K562 (cell line): ENCODE measurements around the gene PSRC1. TPM values are rescaled to one million over a fixed set of nuclear protein-coding genes. Genes with fewer than 3 reads are reported as not detected.

Source experiments
- ARID3A ChIP-seq: IDR thresholded peaks from 2 replicates; pipeline ENCODE4 v1.6.1; 2012; ENCODE audit warnings: low read depth, low read length, improper control_type of control experiment, borderline replicate concordance
- DPF2 ChIP-seq: fragments of 450-650 bp; IDR thresholded peaks from 2 replicates; pipeline ENCODE4 v1.6.1; 2016
- ETV5 ChIP-seq: sonication (generic); formaldehyde crosslinking; IDR thresholded peaks from 2 replicates; pipeline ENCODE4 v1.4.0; 2020; ENCODE audit warnings: low read depth, mild to moderate bottlenecking, missing genetic modification reagents
- EWSR1 ChIP-seq: fragments of 450-650 bp; IDR thresholded peaks from 2 replicates; pipeline ENCODE4 v1.6.1; 2018; ENCODE audit warnings: borderline replicate concordance, mild to moderate bottlenecking, low read depth, moderate library complexity; ENCODE audit not compliant: partially characterized antibody
- FIP1L1 ChIP-seq: fragments of 200-400 bp; formaldehyde crosslinking; IDR thresholded peaks from 2 replicates; pipeline ENCODE4 v1.6.1; 2018; ENCODE audit warnings: mild to moderate bottlenecking, low read depth, low read length; ENCODE audit not compliant: poor library complexity, severe bottlenecking
- HDAC2 ChIP-seq: fragments of 450-650 bp; IDR thresholded peaks from 2 replicates; pipeline ENCODE4 v1.6.1; 2016; ENCODE audit warnings: mild to moderate bottlenecking
- HDAC8 ChIP-seq: fragments of 450-650 bp; IDR thresholded peaks from 2 replicates; pipeline ENCODE4 v1.6.1; 2016; ENCODE audit warnings: mild to moderate bottlenecking, missing genetic modification characterization, moderate library complexity, missing compliant biosample characterization
- HNRNPUL1 ChIP-seq: fragments of 200-400 bp; formaldehyde crosslinking; IDR thresholded peaks from 2 replicates; pipeline ENCODE4 v1.6.1; 2017; ENCODE audit warnings: low read length
- KDM1A ChIP-seq, 2 experiments: fragments of 450-650 bp; IDR thresholded peaks; 2 replicates each; pipeline ENCODE4 v1.6.1; 2016; ENCODE audit warnings: mild to moderate bottlenecking in 2 of 2
- NCOA2 ChIP-seq, 2 experiments: fragments of 450-650 bp; IDR thresholded peaks; 2 replicates each; pipeline ENCODE4 v1.6.1; 2018; ENCODE audit warnings: mild to moderate bottlenecking in 2 of 2, moderate library complexity in 1 of 2; ENCODE audit not compliant: partially characterized antibody in 2 of 2
- PHF21A ChIP-seq: fragments of 450-650 bp; IDR thresholded peaks from 2 replicates; pipeline ENCODE4 v1.6.1; 2017; ENCODE audit warnings: low read depth, borderline replicate concordance
- PHF8 ChIP-seq: fragments of 200-600 bp; sonication (generic); IDR thresholded peaks from 2 replicates; pipeline ENCODE4 v1.6.1; 2012; ENCODE audit warnings: mixed run types, mild to moderate bottlenecking, inconsistent platforms, low read length, moderate library complexity, borderline replicate concordance
- SNAPC5 ChIP-seq: fragments of 250-450 bp; sonication (Bioruptor Pico); IDR thresholded peaks from 2 replicates; pipeline ENCODE4 v1.8.0; 2021; ENCODE audit warnings: moderate library complexity, mild to moderate bottlenecking, inconsistent platforms
- ZNF280A ChIP-seq: fragments of 450-650 bp; IDR thresholded peaks from 2 replicates; pipeline ENCODE4 v1.6.1; 2018; ENCODE audit warnings: mild to moderate bottlenecking, low read depth; ENCODE audit not compliant: partially characterized antibody
- ZNF57 ChIP-seq: fragments of 450-650 bp; formaldehyde crosslinking; IDR thresholded peaks from 2 replicates; pipeline ENCODE4 v1.4.0; 2020; ENCODE audit warnings: mild to moderate bottlenecking, moderate library complexity
- ZNF592 ChIP-seq: fragments of 450-650 bp; IDR thresholded peaks from 2 replicates; pipeline ENCODE4 v1.6.1; 2017; ENCODE audit warnings: antibody characterized with exemption, mild to moderate bottlenecking
- ZNF740 ChIP-seq, 3 experiments: fragments of 200-800 bp in 1 of 3; sonication (Bioruptor generic) in 1 of 3; sonication (generic) in 1 of 3; formaldehyde crosslinking in 1 of 3; IDR thresholded peaks; 2 replicates each; pipeline versions ENCODE4 v1.6.1 to v1.8.0; 2016 to 2022; ENCODE audit warnings: mild to moderate bottlenecking in 2 of 3, missing compliant biosample characterization in 2 of 3, missing genetic modification characterization in 2 of 3, missing genetic modification reagents in 1 of 3
- polyA plus RNA-seq, 8 experiments: library from polyadenylated mRNA; depleted of rRNA in 4 of 8; stranded (reverse) in 5 of 8; unstranded in 3 of 8; fragments of >200 nt; fragmentation: Nextera tagmentation in 2 of 8; fragmentation: Illumina TruSeq in 1 of 8; extraction: Ambion mirVana in 2 of 8; extraction: Trizol in 1 of 8; gene quantifications; 2 replicates each; pipeline versions ENCODE4 v1.2.1 to v1.2.3, GENCODE V29; 2011 to 2014; ENCODE audit warnings: inconsistent platforms in 1 of 8, missing spikeins in 1 of 8
- total RNA-seq, 7 experiments: library from RNA; depleted of rRNA in 6 of 7; stranded (reverse); fragments of >200 nt in 6 of 7; fragmentation: Illumina TruSeq in 2 of 7; extraction: Trizol in 2 of 7; gene quantifications; 2 replicates each; pipeline versions ENCODE4 v1.2.1 to v1.2.3, GENCODE V29; 2011 to 2021; ENCODE audit warnings: low replicate concordance in 1 of 7

PSRC1 gene
- total and polyA plus RNA-seq, 9 of the 15 experiments (the other 6 are each of a cell fraction or from before 2014, with no cell fraction given), result 6.5 to 65.2 (median 39.3) TPM

- no peak for TF ChIP-seq FIP1L1
- no peak for TF ChIP-seq ZNF280A
- no peak for TF ChIP-seq ETV5 (CRISPR knock-in tag)
- TF ChIP-seq ARID3A, result no peak
- TF ChIP-seq PHF21A, result 0 out of 2 replicates have a peak, but pooled peaks have one; percentile 18
- 0 out of 2 replicates have a peak, but pooled peaks have one; percentile 55 for TF ChIP-seq DPF2
- no peak for TF ChIP-seq SNAPC5 (CRISPR knock-in tag)
- no peak for TF ChIP-seq HNRNPUL1
- peak; percentile 42; the same call in 1 of the 2 replicates for TF ChIP-seq HDAC8 (tag)
- no peak for TF ChIP-seq NCOA2 (IDR thresholded peaks at IDR 0.05; ENCODE audit: partially characterized antibody in 2 of 2)
- TF ChIP-seq ZNF57 (CRISPR knock-in tag), result no peak
- peak; percentile 34; the same call in 1 of the 2 replicates for TF ChIP-seq HDAC2
- peak; percentile 98 for TF ChIP-seq ZNF592
- TF ChIP-seq ZNF740 (CRISPR knock-in tag; IDR thresholded peaks at IDR 0.05), result no peak
- TF ChIP-seq ZNF740 (tag; IDR thresholded peaks at IDR 0.05), result no peak
- TF ChIP-seq PHF8, result no peak
- TF ChIP-seq EWSR1, result no peak
- TF ChIP-seq KDM1A (IDR thresholded peaks at IDR 0.05), result peak in 1 of 2 experiments; percentile 39; a peak in 1 of 4 replicates
Observed at GRCh38 chr1:109298666-109299557, 16.0 kb upstream of the PSRC1 start (continued).
